Stimulated activated CD4-positive, alpha-beta T cell treated with anti-CD3 and anti-CD28 coated beads, TNF-alpha, amount 100 ng/mL, for 24 hours (primary cell): ENCODE results near the gene CA7.

Source experiments
- DNase-seq, 3 experiments: peaks; one replicate each; pipeline ENCODE4 v3.0.0-alpha.2; 2020; ENCODE audit warnings: low read depth in 3 of 3

CA7 gene

DNA sequence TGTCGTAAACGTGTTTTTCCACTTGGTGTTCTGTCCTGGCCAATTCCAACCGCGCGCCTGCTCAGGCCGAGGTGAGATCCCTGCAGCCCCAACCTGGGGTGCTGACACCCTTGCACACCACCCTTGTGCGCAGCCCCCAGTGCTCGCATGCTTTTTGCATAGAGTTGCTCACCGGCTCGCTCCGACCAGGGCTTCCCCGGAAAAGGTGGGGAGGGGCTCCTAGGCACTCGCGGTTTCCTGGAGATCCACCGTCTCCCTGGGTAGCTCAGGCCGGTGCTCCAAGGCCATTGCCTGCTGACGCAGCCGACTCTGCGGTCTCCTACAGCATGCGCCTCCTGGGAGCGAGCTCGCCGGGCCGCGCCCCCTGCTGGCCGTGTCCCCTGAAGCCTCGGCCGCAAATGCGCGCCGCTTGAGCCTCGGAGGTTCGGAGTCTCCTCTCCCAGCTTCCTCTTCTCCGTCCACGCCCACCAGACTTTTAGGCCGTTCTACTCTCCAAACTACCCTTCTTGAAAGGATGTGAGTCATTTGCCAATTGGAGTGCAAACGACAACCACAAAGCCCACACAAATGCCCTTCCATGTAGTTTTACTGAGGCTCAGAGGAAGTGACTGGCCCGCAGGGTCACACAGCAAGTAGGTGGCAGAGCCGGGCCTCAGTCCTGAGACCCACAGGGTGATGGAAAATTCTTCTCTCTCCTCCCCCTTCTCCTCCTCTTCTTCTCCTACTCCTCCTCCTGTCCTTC is 28.9 kb downstream of the CA7 start:
- peak; percentile 71 to 94 (median 85) for DNase-seq

DNA sequence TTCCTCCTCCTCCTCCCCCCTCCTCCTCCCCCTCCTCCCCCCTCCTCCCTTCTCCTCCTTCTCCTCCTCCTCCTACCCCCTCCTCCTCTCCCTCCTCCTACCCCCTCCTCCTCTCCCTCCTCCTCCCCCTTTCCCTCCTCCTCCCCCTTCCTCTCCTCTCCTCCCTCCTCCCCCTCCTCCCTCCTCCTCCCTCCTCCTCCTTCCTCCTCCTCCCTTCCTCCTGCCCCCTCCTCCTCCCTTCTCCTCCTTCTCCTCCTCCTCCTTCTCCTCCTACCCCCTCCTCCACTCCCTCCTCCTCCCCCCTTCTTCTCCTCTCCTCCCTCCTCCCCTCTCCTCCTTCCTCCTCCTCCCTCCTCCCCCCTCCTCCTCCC is 29.5 kb downstream of the CA7 start:
- DNase-seq: no peak

DNA sequence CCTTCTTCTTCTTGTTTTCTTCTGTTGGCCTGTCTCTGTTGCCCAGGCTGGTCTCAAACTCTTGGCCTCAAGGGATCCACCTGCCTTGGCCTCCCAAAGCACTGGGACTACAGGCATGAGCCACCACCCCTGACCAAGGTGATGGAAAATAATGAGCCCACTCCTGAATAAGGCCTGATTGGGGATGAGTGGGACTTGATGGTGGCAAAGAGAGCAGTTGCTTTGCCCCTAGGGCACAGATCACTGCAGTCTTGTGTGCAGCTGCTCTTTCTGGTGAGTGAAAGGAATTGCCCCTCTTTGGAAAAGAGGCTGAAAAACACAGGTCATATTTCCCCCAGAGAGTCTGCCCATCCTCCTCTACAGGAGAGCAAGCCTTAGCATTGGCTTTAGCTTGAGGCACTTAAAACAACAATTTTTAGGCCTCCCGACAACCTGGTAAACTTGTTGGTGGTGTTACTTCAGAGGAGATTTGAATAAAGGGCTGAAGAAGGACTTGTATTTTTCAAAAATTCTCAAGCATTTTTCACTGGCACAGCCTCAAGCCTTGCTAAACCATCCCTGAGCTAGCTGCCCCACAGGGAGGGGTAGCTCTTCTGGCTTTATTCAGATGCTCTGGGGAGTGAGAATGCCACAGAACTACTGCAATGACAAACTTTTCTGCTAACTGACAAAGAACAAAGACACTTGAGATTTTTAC is 30.0 kb downstream of the CA7 start:
- DNase-seq: no peak

DNA sequence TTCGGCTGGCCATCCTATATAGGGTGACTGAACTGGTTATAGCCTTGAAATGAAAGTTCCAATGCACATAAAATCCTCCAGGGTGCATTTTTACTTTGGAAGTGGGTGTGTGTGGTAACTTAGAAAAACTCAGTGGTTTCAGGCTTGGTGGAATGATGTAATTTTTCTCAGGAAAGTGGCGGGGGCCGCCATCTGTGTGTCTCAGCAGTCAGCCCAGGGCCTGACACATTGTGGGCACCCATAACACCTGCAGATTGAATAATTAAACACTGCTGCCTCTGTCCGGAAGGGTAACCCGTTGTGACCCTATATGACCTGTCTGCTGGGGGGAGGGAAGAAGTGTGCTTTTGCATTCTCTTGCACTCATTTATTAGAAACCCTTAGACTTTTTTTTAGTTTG is 33.9 kb downstream of the CA7 start:
- DNase-seq: peak in 2 of 3 experiments; percentile 48 to 75

DNA sequence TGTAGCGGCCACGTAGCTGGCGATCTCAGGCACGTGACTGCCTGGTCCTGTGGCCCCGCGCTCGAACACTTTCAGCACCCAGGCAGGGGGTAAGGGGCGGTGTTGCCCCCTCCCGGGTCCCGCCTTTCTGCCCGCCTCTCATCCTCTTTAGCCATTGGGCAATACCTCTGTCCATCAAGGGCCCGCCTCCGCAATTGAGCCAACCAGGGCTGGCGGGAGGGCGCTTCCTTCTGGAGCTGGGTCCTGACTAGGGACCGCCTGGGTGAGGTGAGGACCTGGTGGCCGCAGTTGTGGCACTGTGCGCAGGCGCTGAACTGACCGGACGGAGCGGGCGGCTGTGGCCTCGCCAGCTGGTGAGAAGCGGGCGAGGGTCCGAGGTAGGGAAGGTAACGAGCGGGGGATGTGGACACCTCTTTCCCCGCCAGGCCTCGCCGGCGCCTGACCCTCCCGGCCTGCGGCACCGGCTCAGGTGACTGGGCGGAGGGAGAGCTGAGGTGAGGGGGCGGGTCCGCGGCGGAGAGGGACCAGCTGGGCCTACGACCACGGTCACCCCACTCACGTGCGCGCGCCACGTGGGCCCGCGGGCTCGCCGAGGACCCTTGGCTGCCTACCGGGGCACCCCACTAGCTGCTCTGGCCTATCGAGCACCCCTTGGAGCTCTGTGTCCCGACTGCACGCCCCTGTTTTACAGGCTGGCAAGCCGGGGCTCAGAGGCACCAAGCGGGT is 36.2 kb downstream of the CA7 start, which contains the start of gene PDP2:
Gene PDP2, plus strand, starts transcription at position 228 of the 726 bp plus-strand sequence. CDS start 3,770 bp downstream, outside the sequence.
- DNase-seq: peak; percentile 77 to 92 (median 87)

DNA sequence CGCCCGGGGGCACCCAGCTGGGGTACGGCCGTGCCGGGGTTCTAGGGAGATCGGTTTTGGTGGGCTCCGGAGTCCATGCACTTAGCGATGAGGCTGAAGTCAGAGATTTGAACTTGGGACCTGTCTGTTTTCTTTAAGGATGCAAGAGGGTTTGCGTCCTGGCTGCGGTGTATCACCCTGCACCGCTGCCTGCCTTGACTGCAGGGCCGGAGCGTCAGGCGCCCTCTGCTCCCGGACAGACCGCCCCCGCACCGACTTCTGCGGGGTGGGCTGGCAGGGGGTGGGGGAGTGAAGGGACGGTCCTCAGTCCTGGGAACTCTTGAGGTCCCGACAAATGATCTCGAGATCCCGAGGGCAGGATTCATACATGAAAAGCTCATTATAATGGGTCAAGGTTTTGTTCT is 36.8 kb downstream of the CA7 start:
- peak in 1 of 3 experiments; percentile 22 for DNase-seq

DNA sequence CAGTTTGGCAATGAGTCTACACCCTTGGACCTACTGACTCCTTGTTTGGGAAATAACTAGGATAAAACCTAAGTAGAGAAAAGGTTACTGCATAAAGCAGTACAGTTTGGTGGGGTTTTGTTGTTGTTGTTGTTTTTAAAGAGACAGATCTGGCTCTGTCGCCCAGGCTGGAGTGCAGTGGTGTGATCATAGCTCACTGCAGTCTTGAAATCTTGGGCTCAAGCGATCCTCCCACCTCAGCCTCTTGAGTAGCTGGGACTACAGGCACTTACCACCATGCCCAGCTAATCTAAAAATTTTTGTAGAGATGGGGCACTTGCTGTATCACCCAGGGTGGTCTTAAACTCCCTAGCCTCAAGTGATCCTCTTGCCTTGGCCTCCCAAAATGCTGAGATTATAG is 37.3 kb downstream of the CA7 start:
- no peak for DNase-seq

DNA sequence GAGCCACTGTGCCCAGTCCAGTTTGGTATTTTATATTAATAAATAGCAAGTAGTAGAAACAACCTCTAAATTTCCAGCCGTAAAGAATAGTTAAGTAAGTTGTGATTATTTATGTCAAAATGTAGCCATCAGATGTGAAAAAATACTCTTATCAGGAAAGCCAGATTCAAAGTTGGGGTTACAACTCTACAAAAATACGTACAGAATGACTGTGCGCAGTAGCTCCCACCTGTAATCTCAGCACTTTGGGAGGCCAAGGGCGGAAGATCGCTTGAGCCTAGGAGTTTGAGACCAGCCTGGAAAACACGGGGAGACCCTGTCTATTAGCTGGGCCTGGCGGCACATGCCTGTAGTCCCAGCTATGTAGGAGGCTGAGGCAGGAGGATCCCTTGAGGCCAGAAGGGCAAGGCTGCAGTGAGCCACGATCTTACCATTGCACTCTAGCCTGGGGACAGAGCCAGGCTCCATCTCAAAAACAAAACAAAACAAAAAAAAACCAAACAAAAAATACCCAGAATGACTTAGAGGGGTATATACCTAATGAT is 37.8 kb downstream of the CA7 start:
- no peak for DNase-seq

DNA sequence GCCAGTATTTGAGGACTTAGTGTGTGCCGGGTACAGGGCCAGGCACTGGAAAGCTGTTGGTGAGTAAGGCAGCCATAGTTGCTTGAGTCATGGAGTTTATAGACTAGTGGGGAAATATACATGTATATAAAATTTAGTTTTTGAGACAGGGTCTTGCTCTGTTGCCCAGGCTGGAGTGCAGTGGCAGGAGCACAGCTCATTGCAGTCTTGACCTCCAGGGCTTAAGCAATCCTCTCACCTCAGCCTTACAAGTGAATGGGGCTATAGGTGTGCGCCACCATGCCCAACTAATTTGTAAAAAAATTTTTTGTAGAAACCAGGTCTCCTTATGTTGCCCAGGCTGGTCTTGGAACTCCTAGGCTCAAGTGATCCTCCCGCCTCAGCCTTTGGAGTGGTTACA is 38.5 kb downstream of the CA7 start:
- DNase-seq: no peak

DNA sequence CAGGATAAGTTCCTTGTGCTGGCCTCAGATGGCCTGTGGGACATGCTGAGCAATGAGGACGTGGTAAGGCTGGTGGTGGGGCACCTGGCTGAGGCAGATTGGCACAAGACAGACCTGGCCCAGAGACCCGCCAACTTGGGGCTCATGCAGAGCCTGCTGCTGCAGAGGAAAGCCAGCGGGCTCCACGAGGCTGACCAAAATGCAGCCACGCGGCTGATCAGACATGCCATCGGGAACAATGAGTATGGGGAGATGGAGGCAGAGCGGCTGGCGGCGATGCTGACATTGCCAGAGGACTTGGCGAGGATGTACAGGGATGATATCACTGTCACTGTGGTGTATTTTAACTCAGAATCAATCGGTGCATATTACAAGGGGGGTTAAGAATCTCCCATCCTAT is 41.3 kb downstream of the CA7 start:
- no peak for DNase-seq

DNA sequence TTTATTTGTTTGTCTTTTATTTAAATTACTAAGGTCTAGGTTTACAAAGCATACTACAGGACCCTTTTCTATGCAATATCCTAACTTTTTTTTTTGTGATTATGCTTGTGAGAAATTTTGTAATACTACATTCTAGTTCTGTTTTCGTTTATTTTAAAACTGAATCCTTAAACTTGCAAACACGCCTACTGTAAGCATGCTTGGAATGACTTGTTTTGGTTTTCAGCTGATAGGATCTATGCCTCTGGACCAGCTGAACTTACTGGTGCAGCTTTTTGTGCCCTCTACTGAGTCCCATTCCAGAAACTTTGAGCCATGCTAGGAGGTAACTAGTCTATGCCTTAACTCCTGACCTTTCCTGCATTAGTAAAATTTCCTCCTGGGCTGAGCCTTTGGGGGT is 42.1 kb downstream of the CA7 start:
- no peak for DNase-seq

DNA sequence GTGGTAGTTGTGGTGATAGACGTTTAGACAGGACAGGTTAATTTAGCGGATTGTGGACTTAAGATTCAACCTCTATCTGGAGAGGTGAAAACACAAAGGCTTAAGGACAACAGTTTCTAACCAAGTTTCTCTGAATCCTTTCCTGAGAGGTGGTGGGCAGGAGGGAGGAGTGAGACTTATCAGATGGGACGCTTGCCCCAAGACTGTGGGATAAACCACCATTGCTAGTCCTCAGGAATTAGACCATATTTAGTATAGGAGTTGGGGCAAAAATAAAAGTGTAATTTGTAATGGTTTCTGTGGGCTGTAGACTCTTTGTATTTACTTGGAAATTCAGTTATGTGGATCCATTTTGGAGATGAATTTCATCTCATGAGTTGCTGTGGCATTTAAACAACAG is 42.7 kb downstream of the CA7 start:
- no peak for DNase-seq

DNA sequence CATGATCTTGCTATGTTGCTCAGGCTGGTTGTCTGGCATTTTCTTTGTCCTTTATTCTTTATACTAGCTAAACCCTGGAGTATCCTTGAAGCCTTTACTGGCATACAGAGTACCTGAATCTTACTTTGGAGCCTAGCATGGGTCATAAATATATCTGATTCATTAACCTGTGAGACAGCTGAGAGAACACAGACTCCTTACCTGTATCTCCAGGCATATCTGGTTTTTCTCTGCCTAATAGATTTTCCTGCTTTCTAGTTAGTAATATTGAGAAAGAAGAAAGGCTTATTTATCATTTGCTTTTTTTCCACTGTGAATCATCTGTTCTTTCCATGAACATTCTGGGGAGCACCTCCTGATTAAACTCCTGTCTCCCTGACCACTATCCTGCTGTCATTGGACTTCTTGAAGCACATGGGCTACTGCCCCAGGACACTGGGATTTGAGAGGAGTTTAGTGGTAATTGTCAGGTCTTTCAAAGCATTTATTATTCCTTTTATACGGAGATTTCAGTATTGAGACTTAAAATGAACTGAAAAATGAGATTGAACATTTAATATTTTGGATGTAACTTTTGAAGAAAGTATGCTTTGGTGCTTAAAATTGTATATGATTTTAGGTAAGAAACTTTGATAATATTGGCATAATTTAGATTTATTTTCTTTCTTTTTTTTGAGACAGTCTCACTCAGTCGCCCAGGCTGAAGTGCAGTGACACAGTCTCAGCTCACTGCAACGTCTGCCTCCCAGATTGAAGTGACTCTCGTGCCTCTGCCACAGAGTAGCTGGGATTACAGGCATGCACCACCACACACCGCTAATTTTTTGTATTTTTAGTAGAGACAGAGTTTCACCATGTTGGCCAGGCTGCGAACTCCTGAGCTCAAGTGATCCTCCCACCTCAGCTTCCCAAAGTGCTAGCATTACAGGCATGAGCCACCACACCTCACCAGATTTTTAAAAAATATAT is 44.7 kb downstream of the CA7 start:
- no peak for DNase-seq

DNA sequence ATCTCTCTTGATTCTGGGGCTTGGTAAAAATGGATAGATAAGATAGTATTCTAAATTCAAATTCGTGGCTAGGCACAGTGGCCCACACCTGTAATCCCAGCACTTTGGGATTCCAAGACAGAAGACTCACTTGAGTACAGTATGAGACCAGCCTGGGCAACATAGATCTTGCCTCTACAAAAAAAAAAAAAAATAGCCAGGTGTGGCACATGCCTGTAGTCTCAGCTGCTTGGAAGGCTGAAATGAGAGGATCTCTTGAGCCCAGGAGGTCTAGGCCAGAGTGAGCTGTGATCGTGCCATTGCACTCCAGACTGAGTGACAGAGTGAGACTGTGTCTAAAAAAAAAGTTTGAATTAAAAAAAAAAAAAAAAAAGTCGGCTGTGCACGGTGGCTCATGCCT is 45.4 kb downstream of the CA7 start:
- DNase-seq: no peak

DNA sequence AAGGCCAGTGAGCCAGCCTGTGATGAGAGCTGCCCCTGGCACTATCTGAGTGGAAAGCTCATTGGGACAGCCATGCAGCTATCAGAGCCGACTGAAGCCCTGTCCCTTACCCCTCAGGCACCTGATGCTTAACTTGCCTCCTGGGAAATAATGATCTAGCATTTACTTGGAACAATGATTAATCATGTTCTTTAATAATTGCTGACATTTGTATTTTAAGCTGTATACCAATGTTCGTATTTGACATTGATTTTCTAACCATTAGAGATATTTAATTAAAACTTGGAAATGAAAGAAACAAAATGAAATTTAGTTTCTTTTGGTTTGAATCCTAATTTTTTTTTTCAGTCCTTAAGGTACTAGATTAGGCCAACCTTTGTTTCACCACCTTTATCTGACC is 46.6 kb downstream of the CA7 start:
- DNase-seq: no peak

DNA sequence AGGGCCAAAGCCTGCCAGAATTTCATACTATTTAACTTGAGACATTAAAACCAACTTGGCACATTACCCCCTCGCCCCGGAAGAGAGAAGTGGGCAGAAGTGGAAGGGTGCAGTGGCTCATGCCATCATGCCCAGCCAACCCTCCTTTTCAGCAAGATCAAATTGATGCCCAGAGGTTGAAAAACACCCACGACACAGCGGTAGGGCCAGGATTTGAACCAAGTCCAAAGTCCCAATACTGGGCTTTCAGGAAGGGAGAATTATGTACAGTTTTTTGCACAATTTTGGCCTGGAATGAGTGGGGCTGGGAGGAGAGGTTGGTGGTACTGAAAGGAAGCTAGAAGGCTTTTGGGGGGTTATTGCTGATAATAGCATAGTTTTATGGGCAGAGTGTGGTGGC is 47.1 kb downstream of the CA7 start:
- DNase-seq: no peak

DNA sequence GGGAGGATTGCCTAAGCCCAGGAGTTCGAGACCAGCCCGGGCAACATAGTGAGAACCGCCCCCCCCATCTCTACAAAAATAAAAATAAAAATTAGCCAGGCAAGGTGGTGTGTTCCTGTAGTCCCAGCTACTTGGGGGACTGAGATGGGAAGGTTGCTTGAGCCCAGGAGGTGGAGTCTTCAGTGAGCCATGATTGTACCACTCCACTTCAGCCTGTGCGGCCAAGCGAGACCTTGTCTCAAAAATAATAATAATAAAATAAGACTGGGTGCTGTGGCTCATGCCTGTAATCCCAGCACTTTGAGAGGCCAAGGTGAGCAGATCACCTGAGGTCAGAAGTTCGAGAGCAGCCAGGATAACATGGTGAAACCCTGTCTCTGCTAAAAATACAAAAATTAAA is 47.6 kb downstream of the CA7 start:
- no peak for DNase-seq

DNA sequence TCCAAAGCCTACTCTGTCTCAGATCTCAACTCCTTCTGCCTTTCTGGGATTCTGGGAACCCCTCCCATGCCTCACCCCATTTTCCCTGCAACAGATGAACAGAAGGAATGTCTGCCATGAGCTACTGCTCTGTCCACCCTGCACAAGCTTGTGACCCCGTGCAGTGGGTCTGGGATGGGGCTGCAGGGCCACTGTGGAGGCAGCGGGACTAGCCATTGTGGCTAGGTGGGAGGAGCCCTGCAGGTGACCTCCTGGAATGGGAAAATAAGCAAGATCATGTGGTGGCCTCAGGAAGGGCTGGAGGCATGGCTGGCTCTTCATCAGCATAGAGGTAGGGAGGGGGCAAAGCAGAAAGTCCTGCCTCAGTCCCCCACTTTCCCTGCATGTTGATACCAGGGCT is 49.8 kb downstream of the CA7 start:
- no peak for DNase-seq

DNA sequence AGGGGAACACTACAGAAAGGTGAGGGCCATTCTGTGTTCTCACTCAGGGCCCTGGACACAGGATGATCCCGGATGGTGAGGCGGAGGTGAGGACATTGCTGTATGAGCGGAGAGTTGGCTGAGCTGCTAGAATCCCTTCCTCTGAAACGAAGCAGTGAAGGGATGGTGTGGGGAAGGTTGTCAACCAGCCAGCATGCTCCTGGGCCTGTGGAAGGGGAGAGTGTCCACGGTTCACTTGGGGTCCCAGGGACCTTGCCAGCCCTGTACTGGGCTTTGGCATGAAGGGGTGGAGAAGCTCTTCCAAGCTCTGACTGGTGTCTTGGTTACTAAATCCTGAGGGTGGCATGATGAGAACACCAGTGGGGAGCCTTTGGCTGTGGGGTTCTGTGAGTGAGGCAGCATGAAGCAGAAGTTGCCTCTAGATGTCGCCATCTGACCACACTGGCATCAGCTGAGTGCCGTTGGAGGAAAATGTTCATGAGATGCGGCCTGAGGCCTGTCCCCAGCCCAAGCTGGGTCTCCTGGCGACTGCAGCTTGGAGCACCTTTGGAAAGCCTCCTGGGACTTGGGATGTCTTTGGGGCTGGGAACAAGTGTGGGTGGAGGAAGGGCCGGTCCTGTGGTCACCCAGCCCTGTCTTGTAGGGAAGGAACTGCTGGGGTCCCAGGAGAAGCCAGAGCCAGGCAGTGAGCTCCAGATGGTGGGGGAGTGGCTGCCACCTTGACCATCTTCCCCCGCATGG is 50.9 kb downstream of the CA7 start:
- peak in 2 of 3 experiments; percentile 34 to 48 for DNase-seq

DNA sequence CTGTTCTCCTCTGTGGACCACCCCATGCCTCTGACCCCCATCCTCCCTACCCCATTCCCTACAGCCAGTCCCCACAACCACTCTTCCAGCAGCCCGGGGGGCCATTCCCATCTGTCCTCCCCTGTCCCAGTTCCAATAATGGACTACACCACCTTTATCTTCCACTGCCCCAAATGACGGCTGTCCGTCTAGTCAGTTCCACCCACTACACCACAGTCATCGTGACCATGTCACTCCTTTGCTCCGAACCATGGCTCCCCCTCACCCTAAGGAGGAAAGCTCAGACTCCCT is 51.4 kb downstream of the CA7 start:
- DNase-seq: no peak

DNA sequence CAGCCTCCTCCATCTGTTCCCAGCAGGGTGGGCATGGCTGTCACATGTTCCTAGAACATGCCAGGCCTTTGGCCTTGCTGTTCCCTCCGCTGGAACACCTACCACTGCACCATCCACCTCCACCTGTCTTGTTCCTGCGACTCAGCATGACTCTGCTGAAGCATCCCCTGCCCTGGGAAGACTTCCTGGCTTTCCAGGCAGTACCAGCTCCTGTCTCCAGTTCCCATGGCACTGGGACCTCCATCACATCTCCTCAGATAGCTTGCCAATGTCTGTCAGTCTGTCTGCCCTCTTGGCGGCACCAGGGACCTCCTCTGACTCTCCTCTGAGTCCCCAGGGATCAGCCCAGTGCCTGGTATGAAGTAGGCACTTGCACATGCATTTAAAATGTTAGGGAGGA is 51.8 kb downstream of the CA7 start:
- DNase-seq: no peak
